Brain microvascular endothelial cell (primary cell): ENCODE measurements around the gene TPRG1L.

Source experiments
- DNase-seq: peaks from one replicate; pipeline ENCODE4 v3.0.0-alpha.2; 2020
- H3K27ac ChIP-seq: fragments of 250-450 bp; sonication (Bioruptor Pico); 2 replicates; pipeline ENCODE4 v1.5.1; 2020; ENCODE audit warnings: mild to moderate bottlenecking, moderate library complexity
- H3K27me3 ChIP-seq: fragments of 250-450 bp; sonication (Bioruptor Pico); replicated peaks from 2 replicates; pipeline ENCODE4 v1.5.1; 2020; ENCODE audit warnings: mild to moderate bottlenecking
- H3K36me3 ChIP-seq: fragments of 250-450 bp; sonication (Bioruptor Pico); replicated peaks from 2 replicates; pipeline ENCODE4 v1.5.1; 2020; ENCODE audit warnings: mild to moderate bottlenecking
- H3K4me3 ChIP-seq: 2 replicates; pipeline ENCODE4 v1.5.1; 2011; ENCODE audit warnings: low read depth, mild to moderate bottlenecking, control low read depth, low read length, moderate library complexity
- CTCF ChIP-seq: IDR thresholded peaks from 2 replicates; pipeline ENCODE4 v1.5.1; 2011; ENCODE audit warnings: low read depth, mild to moderate bottlenecking, moderate library complexity, low read length, control low read depth, inconsistent platforms; ENCODE audit errors: missing control alignments
- in situ Hi-C: cut with HindIII; loops from 2 replicates; pipeline ENCODE4 v1.10.0; 2017; ENCODE audit warnings: low sequenced_read_pairs, low pct_ligation_motif_present

The TPRG1L gene

GRCh38 chr1:3597599-3597964 lies 27.2 kb upstream of the TPRG1L start:
- Histone ChIP-seq H3K4me3 (no peak overlapping the region), H3K27me3 (no peaks in the 10 kb centered on the region), H3K27ac (no peak overlapping the region), H3K36me3 (no peaks in the 10 kb centered on the region)
- TF ChIP-seq CTCF: no peak
- DNase-seq: no peak
- in situ Hi-C loops: no loop called here

GRCh38 chr1:3598051-3598491 lies 26.7 kb upstream of the TPRG1L start:
- no peak for TF ChIP-seq CTCF
- Histone ChIP-seq H3K27me3 (no peaks in the 10 kb centered on the region), H3K36me3 (no peaks in the 10 kb centered on the region), H3K27ac (no peak overlapping the region), H3K4me3 (no peak overlapping the region)
- no peak for DNase-seq
- in situ Hi-C loops: no loop called here

- Histone ChIP-seq H3K27me3 (no peaks in the 10 kb centered on the region), H3K4me3 (no peak overlapping the region), H3K36me3 (no peaks in the 10 kb centered on the region), H3K27ac (no peak overlapping the region)
- DNase-seq: no peak
- no peak for TF ChIP-seq CTCF
- in situ Hi-C loops: no loop called here
Observed at GRCh38 chr1:3598522-3599285, 26.1 kb upstream of the TPRG1L start.

GRCh38 chr1:3599286-3599811 lies 25.5 kb upstream of the TPRG1L start:
- no peak for DNase-seq
- Histone ChIP-seq H3K27ac (no peak overlapping the region), H3K27me3 (no peaks in the 10 kb centered on the region), H3K4me3 (no peak overlapping the region), H3K36me3 (no peaks in the 10 kb centered on the region)
- no peak for TF ChIP-seq CTCF
- in situ Hi-C loops: no loop called here

GRCh38 chr1:3599816-3600215 lies 25.0 kb upstream of the TPRG1L start:
- no peak overlapping the region for H3K27ac ChIP-seq
- no peak for TF ChIP-seq CTCF
- no peak overlapping the region for H3K4me3 ChIP-seq
- in situ Hi-C loops: no loop called here
- DNase-seq: no peak
- no peaks in the 10 kb centered on the region for H3K36me3 ChIP-seq
- no peaks in the 10 kb centered on the region for H3K27me3 ChIP-seq

- Histone ChIP-seq H3K27ac (no peak overlapping the region), H3K4me3 (no peak overlapping the region), H3K36me3 (no peaks in the 10 kb centered on the region), H3K27me3 (no peaks in the 10 kb centered on the region)
- TF ChIP-seq CTCF: no peak
- in situ Hi-C loops: no loop called here
- DNase-seq: no peak
Observed at GRCh38 chr1:3600354-3600753, 24.5 kb upstream of the TPRG1L start.
